Stimulated activated CD8-positive, alpha-beta memory T cell treated with anti-CD3 and anti-CD28 coated beads, Interleukin-7, amount 100 ng/mL, for 48 hours (primary cell): ENCODE results near the gene SCRT2.
"Not testable (repeated sequence)": the region's sequence is repeated elsewhere in the genome, so short reads cannot be mapped to it uniquely, and the experiment has no call there.

Source experiments
- DNase-seq, 2 donors: peaks; one replicate each; pipeline ENCODE4 v3.0.0-alpha.2; 2020; ENCODE audit warnings: low read depth in 1 of 2; ENCODE audit errors: extremely low read depth in 1 of 2

Gene SCRT2

GRCh38 chr20:701401-702129, 26.0 kb upstream of the SCRT2 start:
- DNase-seq: no peak

GRCh38 chr20:699811-700338, 24.3 kb upstream of the SCRT2 start:
- DNase-seq: no peak

GRCh38 chr20:699342-699741, 23.7 kb upstream of the SCRT2 start:
- DNase-seq: no peak

GRCh38 chr20:698276-698675, 22.7 kb upstream of the SCRT2 start:
- no peak for DNase-seq

GRCh38 chr20:697826-698225, 22.2 kb upstream of the SCRT2 start:
- DNase-seq: no peak

GRCh38 chr20:695165-695866, 19.7 kb upstream of the SCRT2 start:
- no peak for DNase-seq

GRCh38 chr20:694496-694895, 18.9 kb upstream of the SCRT2 start:
- DNase-seq: no peak

GRCh38 chr20:693786-694185, 18.2 kb upstream of the SCRT2 start:
- DNase-seq: not testable (repeated sequence)

- no peak for DNase-seq
Measured at GRCh38 chr20:692044-692443, 16.4 kb upstream of the SCRT2 start.

- DNase-seq: no peak
Measured at GRCh38 chr20:689947-690346, 14.3 kb upstream of the SCRT2 start.

- no peak for DNase-seq
Measured at GRCh38 chr20:689348-689747, 13.7 kb upstream of the SCRT2 start.

- DNase-seq: no peak
Measured at GRCh38 chr20:688809-689212, 13.2 kb upstream of the SCRT2 start.

GRCh38 chr20:687468-688203, 12.0 kb upstream of the SCRT2 start:
- no peak for DNase-seq

- no peak for DNase-seq
Measured at GRCh38 chr20:684676-685319, 9.2 kb upstream of the SCRT2 start.

- DNase-seq: no peak
Measured at GRCh38 chr20:682123-682522, 6.5 kb upstream of the SCRT2 start.

- no peak for DNase-seq
Measured at GRCh38 chr20:680638-681187, 5.1 kb upstream of the SCRT2 start.

- DNase-seq: no peak
Measured at GRCh38 chr20:677957-678356, 2.4 kb upstream of the SCRT2 start.

GRCh38 chr20:676967-677366, 1.4 kb upstream of the SCRT2 start:
- no peak for DNase-seq

- DNase-seq: no peak
Measured at GRCh38 chr20:676315-676937, 824 bp upstream of the SCRT2 start.

- DNase-seq: no peak
Measured at GRCh38 chr20:675033-675452, 559 bp downstream of the SCRT2 start.
